Karpas-422 (cell line): Measurements from ENCODE around the gene GPSM1. TPM values are rescaled to one million over a fixed set of nuclear protein-coding genes. Genes with fewer than 3 reads are reported as not detected.

ENCODE experiments used
- DNase-seq: peaks from one replicate; pipeline ENCODE4 v3.0.0-alpha.2; 2015
- H2AFZ ChIP-seq: fragments of 200-600 bp; sonication (generic); 2 replicates; pipeline ENCODE4 v1.6.1; 2014; ENCODE audit warnings: antibody characterized with exemption, low read length, mixed read lengths
- H3K27ac ChIP-seq: fragments of 200-600 bp; sonication (generic); 2 replicates; pipeline ENCODE4 v1.5.1; 2014; ENCODE audit warnings: mild to moderate bottlenecking, low read length, moderate library complexity
- H3K27me3 ChIP-seq: fragments of 200-600 bp; sonication (generic); 2 replicates; pipeline ENCODE4 v1.6.1; 2014; ENCODE audit warnings: low read length, mixed read lengths
- H3K36me3 ChIP-seq: fragments of 200-600 bp; sonication (generic); 2 replicates; pipeline ENCODE4 v1.6.1; 2014; ENCODE audit warnings: low read length, mixed read lengths; ENCODE audit not compliant: insufficient read depth
- H3K4me1 ChIP-seq: fragments of 200-600 bp; sonication (generic); 2 replicates; pipeline ENCODE4 v1.6.1; 2014; ENCODE audit warnings: mild to moderate bottlenecking, low read length, mixed read lengths
- H3K4me2 ChIP-seq: fragments of 200-600 bp; sonication (generic); 2 replicates; pipeline ENCODE4 v1.6.1; 2014; ENCODE audit warnings: low read length, low read depth, mild to moderate bottlenecking; ENCODE audit not compliant: poor library complexity, severe bottlenecking
- H3K4me3 ChIP-seq: fragments of 200-600 bp; sonication (generic); 2 replicates; pipeline ENCODE4 v1.5.1; 2014; ENCODE audit warnings: mild to moderate bottlenecking, antibody characterized with exemption, low read length, mixed read lengths
- H3K79me2 ChIP-seq: fragments of 200-600 bp; sonication (generic); 2 replicates; pipeline ENCODE4 v1.6.1; 2014; ENCODE audit warnings: mild to moderate bottlenecking, low read length, mixed read lengths
- H3K9ac ChIP-seq: fragments of 200-600 bp; sonication (generic); 2 replicates; pipeline ENCODE4 v1.6.0; 2014; ENCODE audit warnings: low read length
- H3K9me2 ChIP-seq: fragments of 200-600 bp; sonication (generic), shearing (Covaris generic); replicated peaks from 2 replicates; pipeline ENCODE4 v1.6.0; 2014; ENCODE audit warnings: mild to moderate bottlenecking, low read length, moderate library complexity; ENCODE audit not compliant: insufficient read depth
- H3K9me3 ChIP-seq: fragments of 300-700, 200-600 bp; sonication (generic); 2 replicates; pipeline ENCODE4 v1.6.1; 2014; ENCODE audit warnings: low read length, mixed read lengths
- H4K20me1 ChIP-seq: fragments of 200-600 bp; sonication (generic); 2 replicates; pipeline ENCODE4 v1.6.1; 2014; ENCODE audit warnings: mild to moderate bottlenecking, antibody characterized with exemption, low read length, low read depth; ENCODE audit not compliant: insufficient read depth
- total RNA-seq: library from RNA; depleted of rRNA; stranded (reverse); fragments of >200 nt; shearing (Covaris generic); gene quantifications from 2 replicates; pipeline ENCODE4 v1.2.3, GENCODE V29; 2014; ENCODE audit warnings: low replicate concordance

Gene GPSM1
- total RNA-seq, 1 experiment from 2014 or later = 11.7 TPM

DNA sequence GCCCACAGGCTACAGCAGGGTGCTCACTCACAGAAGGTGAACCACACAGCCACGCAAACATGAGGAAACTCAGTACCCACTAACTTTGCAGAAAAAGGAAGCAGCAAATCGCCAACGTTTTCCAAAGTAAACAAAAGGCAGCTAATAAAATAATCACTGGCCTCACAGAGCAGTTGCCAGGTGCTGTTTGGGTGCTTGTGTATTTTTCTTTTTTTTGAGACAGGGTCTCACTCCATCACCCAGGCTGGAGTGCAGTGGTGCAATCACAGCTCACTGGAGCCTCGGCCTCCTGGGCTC, 68.8 kb downstream of the GPSM1 start:
- Histone ChIP-seq H3K4me3 (no peak overlapping the region), H3K4me1 (peaks cover 18% of the 10 kb centered on the region), H4K20me1 (peaks cover 17% of the 10 kb centered on the region; the same call in 1 of the 2 replicates), H3K27me3 (no peaks in the 10 kb centered on the region), H3K9me2 (no peaks in the 10 kb centered on the region), H3K36me3 (peaks cover 19% of the 10 kb centered on the region), H2AFZ (no peak overlapping the region), H3K79me2 (peaks cover 24% of the 10 kb centered on the region), H3K9ac (no peak overlapping the region), H3K27ac (no peak overlapping the region), H3K4me2 (no peak overlapping the region), H3K9me3 (no peaks in the 10 kb centered on the region)
- DNase-seq = no peak

- peaks cover 21% of the 10 kb centered on the region for H3K36me3 ChIP-seq
- peaks cover 21% of the 10 kb centered on the region for H3K4me1 ChIP-seq
- no peaks in the 10 kb centered on the region for H3K9me2 ChIP-seq
- H4K20me1 ChIP-seq = peaks cover 17% of the 10 kb centered on the region; the same call in 1 of the 2 replicates
- no peak overlapping the region for H3K27ac ChIP-seq
- H3K4me3 ChIP-seq = no peak overlapping the region
- H3K27me3 ChIP-seq = no peaks in the 10 kb centered on the region
- H2AFZ ChIP-seq = no peak overlapping the region
- H3K9ac ChIP-seq = no peak overlapping the region
- H3K9me3 ChIP-seq = no peaks in the 10 kb centered on the region
- DNase-seq = no peak
- no peak overlapping the region for H3K4me2 ChIP-seq
- H3K79me2 ChIP-seq = peaks cover 24% of the 10 kb centered on the region
These were observed 70.3 kb downstream of the GPSM1 start for GRCh38 chr9:136397643-136398042.

- peak overlapping the region; percentile 100 for H3K4me3 ChIP-seq
- peaks cover 22% of the 10 kb centered on the region for H3K36me3 ChIP-seq
- H3K27ac ChIP-seq = no peak overlapping the region
- peak overlapping the region; percentile 98 for H3K9ac ChIP-seq
- no peaks in the 10 kb centered on the region for H3K9me2 ChIP-seq
- peak overlapping the region; percentile 96 for H3K4me2 ChIP-seq
- H3K4me1 ChIP-seq = peaks cover 21% of the 10 kb centered on the region
- H2AFZ ChIP-seq = no peak overlapping the region
- H4K20me1 ChIP-seq = peaks cover 17% of the 10 kb centered on the region; the same call in 1 of the 2 replicates
- no peaks in the 10 kb centered on the region for H3K9me3 ChIP-seq
- H3K27me3 ChIP-seq = no peaks in the 10 kb centered on the region
- peaks cover 24% of the 10 kb centered on the region for H3K79me2 ChIP-seq
- no peak for DNase-seq
These were observed 70.9 kb downstream of the GPSM1 start for GRCh38 chr9:136398286-136398685.

GRCh38 chr9:136399176-136400037, 72.1 kb downstream of the GPSM1 start:
- Histone ChIP-seq H3K4me2 (peak overlapping the region; percentile 96), H2AFZ (no peak overlapping the region), H3K36me3 (peaks cover 28% of the 10 kb centered on the region), H3K27ac (peak overlapping the region; percentile 32), H3K9ac (peak overlapping the region; percentile 98), H3K4me1 (peaks cover 21% of the 10 kb centered on the region), H3K79me2 (peaks cover 24% of the 10 kb centered on the region), H3K9me3 (no peaks in the 10 kb centered on the region), H3K27me3 (no peaks in the 10 kb centered on the region), H3K9me2 (no peaks in the 10 kb centered on the region), H4K20me1 (peaks cover 17% of the 10 kb centered on the region; the same call in 1 of the 2 replicates), H3K4me3 (peak overlapping the region; percentile 100)
- peak; percentile 69 for DNase-seq

- H3K79me2 ChIP-seq = peaks cover 24% of the 10 kb centered on the region
- 0 out of 2 replicates have a peak within 1 kb of the TSS, but pooled peaks have one; percentile 7 for H2AFZ ChIP-seq
- no peaks in the 10 kb centered on the region for H3K27me3 ChIP-seq
- peak within 1 kb of the TSS; percentile 66 for H3K27ac ChIP-seq
- H4K20me1 ChIP-seq = peaks cover 17% of the 10 kb centered on the region; the same call in 1 of the 2 replicates
- H3K4me1 ChIP-seq = peaks cover 21% of the 10 kb centered on the region
- H3K9ac ChIP-seq = peak within 1 kb of the TSS; percentile 98
- H3K9me3 ChIP-seq = no peaks in the 10 kb centered on the region
- H3K4me3 ChIP-seq = peak within 1 kb of the TSS; percentile 100
- H3K4me2 ChIP-seq = peak within 1 kb of the TSS; percentile 96
- peaks cover 31% of the 10 kb centered on the region for H3K36me3 ChIP-seq
- DNase-seq = peak; percentile 96
- no peaks in the 10 kb centered on the region for H3K9me2 ChIP-seq
These were observed 72.9 kb downstream of the GPSM1 start, which contains the start of gene SNAPC4 for GRCh38 chr9:136400038-136400834. Gene SNAPC4, minus strand, starts transcription at chr9:136400170. Its CDS starts 1,742 bp downstream, at chr9:136398428.

GRCh38 chr9:136401173-136401922, 74.0 kb downstream of the GPSM1 start:
- H3K36me3 ChIP-seq = peaks cover 28% of the 10 kb centered on the region
- no peaks in the 10 kb centered on the region for H3K9me3 ChIP-seq
- no peak overlapping the region for H3K27ac ChIP-seq
- peak; percentile 46 for DNase-seq
- peak overlapping the region; percentile 24; the same call in 1 of the 2 replicates for H3K9ac ChIP-seq
- H3K9me2 ChIP-seq = no peaks in the 10 kb centered on the region
- H2AFZ ChIP-seq = no peak overlapping the region
- peaks cover 17% of the 10 kb centered on the region; the same call in 1 of the 2 replicates for H4K20me1 ChIP-seq
- H3K4me2 ChIP-seq = no peak overlapping the region
- H3K4me1 ChIP-seq = peaks cover 21% of the 10 kb centered on the region
- H3K79me2 ChIP-seq = peaks cover 24% of the 10 kb centered on the region
- H3K4me3 ChIP-seq = no peak overlapping the region
- no peaks in the 10 kb centered on the region for H3K27me3 ChIP-seq

- H3K4me1 ChIP-seq = peaks cover 21% of the 10 kb centered on the region
- no peak for DNase-seq
- peaks cover 25% of the 10 kb centered on the region; the same call in 1 of the 2 replicates for H3K36me3 ChIP-seq
These were observed 74.7 kb downstream of the GPSM1 start for GRCh38 chr9:136402067-136402466.

More at GRCh38 chr9:136402067-136402466, 74.7 kb downstream of the GPSM1 start:
- H3K9me3 ChIP-seq = no peaks in the 10 kb centered on the region
- no peak overlapping the region for H3K4me2 ChIP-seq
- no peaks in the 10 kb centered on the region for H3K9me2 ChIP-seq
- no peak overlapping the region for H3K27ac ChIP-seq
- H3K4me3 ChIP-seq = no peak overlapping the region
- peaks cover 17% of the 10 kb centered on the region; the same call in 1 of the 2 replicates for H4K20me1 ChIP-seq
- H3K9ac ChIP-seq = no peak overlapping the region
- H3K27me3 ChIP-seq = no peaks in the 10 kb centered on the region
- no peak overlapping the region for H2AFZ ChIP-seq
- H3K79me2 ChIP-seq = peaks cover 24% of the 10 kb centered on the region
